Upper lobe of left lung (tissue), 4 donors: ENCODE data around the gene MTHFD2L.

Experiments
- CTCF ChIP-seq, 6 experiments: fragments of 450-650 bp in 4 of 6; fragments of 200-600 bp in 2 of 6; sonication (generic) in 2 of 6; IDR thresholded peaks; one replicate each; pipeline ENCODE4 v1.5.1; 2016 to 2019; ENCODE audit warnings: antibody characterized with exemption in 6 of 6
- EP300 ChIP-seq, 4 donors: sonication (generic); formaldehyde crosslinking; IDR thresholded peaks; one replicate each; pipeline ENCODE4 v1.5.1; 2017; ENCODE audit warnings: antibody characterized with exemption in 4 of 4, control low read depth in 2 of 4
- POLR2A ChIP-seq, 4 donors: fragments of 450-650 bp; IDR thresholded peaks; one replicate each; pipeline ENCODE4 v1.5.1; 2016 to 2017; ENCODE audit warnings: antibody characterized with exemption in 4 of 4, mild to moderate bottlenecking in 2 of 4
- POLR2AphosphoS5 ChIP-seq, 2 donors: sonication (generic); formaldehyde crosslinking; IDR thresholded peaks; one replicate each; pipeline ENCODE4 v1.5.1; 2017; ENCODE audit warnings: antibody characterized with exemption in 2 of 2

GRCh38 chr4:74268643-74269042 is 110.7 kb downstream of the MTHFD2L start:
- TF ChIP-seq CTCF (IDR thresholded peaks at IDR 0.05): no peak
- no peak for TF ChIP-seq POLR2A (IDR thresholded peaks at IDR 0.05)
- no peak for TF ChIP-seq POLR2AphosphoS5 (IDR thresholded peaks at IDR 0.05)
- no peak for TF ChIP-seq EP300 (IDR thresholded peaks at IDR 0.05)
